IPS DF 6.9 (cell line): ENCODE data around the gene MSLN.
"Not testable (repeated sequence)": the region's sequence is repeated elsewhere in the genome, so short reads cannot be mapped to it uniquely, and the experiment has no call there.

ENCODE experiments used
- DNase-seq: peaks from one replicate; pipeline ENCODE4 v3.0.0-alpha.2; 2013; ENCODE audit warnings: low read depth, low spot score
- H3K27ac ChIP-seq: one replicate; pipeline ENCODE4 v1.5.1; 2013; ENCODE audit warnings: low read length, control low read depth
- H3K27me3 ChIP-seq: 2 replicates; pipeline ENCODE4 v1.6.1; 2013; ENCODE audit warnings: mild to moderate bottlenecking, low read length; ENCODE audit not compliant: control insufficient read depth, insufficient read depth
- H3K36me3 ChIP-seq: 2 replicates; pipeline ENCODE4 v1.6.1; 2013; ENCODE audit warnings: low read length; ENCODE audit not compliant: control insufficient read depth, insufficient read depth
- H3K4me1 ChIP-seq: 2 replicates; pipeline ENCODE4 v1.6.1; 2013; ENCODE audit warnings: low read length; ENCODE audit not compliant: control insufficient read depth, insufficient read depth
- H3K4me3 ChIP-seq: 2 replicates; pipeline ENCODE4 v1.5.1; 2013; ENCODE audit warnings: mild to moderate bottlenecking, low read length
- H3K9me3 ChIP-seq: 2 replicates; pipeline ENCODE4 v1.6.1; 2013; ENCODE audit warnings: low read length, inconsistent platforms; ENCODE audit not compliant: control insufficient read depth, insufficient read depth
- WGBS: extraction: QIAGEN DNeasy Blood & Tissue Kit; methylation state at CpG from one replicate; pipeline ENCODE4 v1.1.7; 2013; ENCODE audit warnings: mixed read lengths, missing lambda C conversion rate; ENCODE audit not compliant: insufficient read length, insufficient coverage; 5-methylcytosine and 5-hydroxymethylcytosine counted together

Gene MSLN

GRCh38 chr16:747978-748746 lies 12.4 kb upstream of the MSLN start:
- Histone ChIP-seq H3K27me3 (no peaks in the 10 kb centered on the region), H3K4me3 (no peak overlapping the region), H3K4me1 (peaks cover 3% of the 10 kb centered on the region), H3K27ac (no peak overlapping the region), H3K36me3 (no peaks in the 10 kb centered on the region; the same call in 1 of the 2 replicates), H3K9me3 (no peaks in the 10 kb centered on the region)
- WGBS: no CpG with 5 or more reads among the region's 39 CpGs
- no peak for DNase-seq

DNA sequence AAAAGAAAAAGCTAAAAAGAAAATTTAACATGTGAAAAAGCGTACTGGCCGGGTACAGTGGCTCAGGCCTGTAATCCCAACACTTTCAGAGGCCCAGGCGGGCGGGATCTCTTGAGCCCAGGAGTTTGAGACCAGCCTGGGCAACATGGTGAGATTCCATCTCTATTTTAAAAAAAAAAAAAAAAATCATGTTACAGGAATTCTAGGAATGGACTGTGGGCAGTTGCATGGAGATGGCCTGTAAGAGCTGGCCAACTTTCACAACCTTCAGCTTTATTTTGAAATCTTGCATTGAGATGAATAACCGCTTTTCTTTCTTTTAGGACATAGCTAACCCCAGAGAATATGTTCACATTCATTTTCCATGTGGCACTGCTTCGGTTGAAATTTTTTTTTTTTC lies 11.5 kb upstream of the MSLN start:
- H3K36me3 ChIP-seq: no peaks in the 10 kb centered on the region; the same call in 1 of the 2 replicates
- peaks cover 3% of the 10 kb centered on the region for H3K4me1 ChIP-seq
- no peak overlapping the region for H3K27ac ChIP-seq
- no peaks in the 10 kb centered on the region for H3K27me3 ChIP-seq
- no peak for DNase-seq
- no peaks in the 10 kb centered on the region for H3K9me3 ChIP-seq
- no peak overlapping the region for H3K4me3 ChIP-seq
- no CpG with 5 or more reads among the region's 6 CpGs for WGBS

DNA sequence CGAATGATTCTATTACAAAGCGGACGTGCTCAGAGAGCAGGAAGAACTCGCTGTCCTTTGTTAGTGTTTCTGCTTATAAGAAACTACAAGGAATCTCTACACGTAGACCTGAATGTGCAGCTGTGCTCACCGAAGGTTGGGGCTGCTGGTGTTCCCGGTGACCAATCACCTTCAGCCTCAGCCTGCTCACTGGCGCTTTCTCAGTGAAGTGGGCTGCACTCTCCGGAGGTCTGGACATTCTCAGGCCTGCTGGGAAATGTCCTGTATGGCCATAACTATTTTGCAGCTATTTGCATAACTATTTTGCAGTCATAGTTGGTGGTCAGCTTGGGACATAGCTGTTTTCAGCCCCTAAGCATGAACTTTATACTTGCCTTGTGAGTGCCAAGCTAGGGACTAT lies 10.0 kb upstream of the MSLN start:
- H3K4me1 ChIP-seq: peaks cover 3% of the 10 kb centered on the region
- no peak overlapping the region for H3K4me3 ChIP-seq
- no peak for DNase-seq
- no CpG with 5 or more reads among the region's 9 CpGs for WGBS
- no peak overlapping the region for H3K27ac ChIP-seq
- H3K27me3 ChIP-seq: no peaks in the 10 kb centered on the region
- no peaks in the 10 kb centered on the region for H3K9me3 ChIP-seq
- H3K36me3 ChIP-seq: no peaks in the 10 kb centered on the region; the same call in 1 of the 2 replicates

DNA sequence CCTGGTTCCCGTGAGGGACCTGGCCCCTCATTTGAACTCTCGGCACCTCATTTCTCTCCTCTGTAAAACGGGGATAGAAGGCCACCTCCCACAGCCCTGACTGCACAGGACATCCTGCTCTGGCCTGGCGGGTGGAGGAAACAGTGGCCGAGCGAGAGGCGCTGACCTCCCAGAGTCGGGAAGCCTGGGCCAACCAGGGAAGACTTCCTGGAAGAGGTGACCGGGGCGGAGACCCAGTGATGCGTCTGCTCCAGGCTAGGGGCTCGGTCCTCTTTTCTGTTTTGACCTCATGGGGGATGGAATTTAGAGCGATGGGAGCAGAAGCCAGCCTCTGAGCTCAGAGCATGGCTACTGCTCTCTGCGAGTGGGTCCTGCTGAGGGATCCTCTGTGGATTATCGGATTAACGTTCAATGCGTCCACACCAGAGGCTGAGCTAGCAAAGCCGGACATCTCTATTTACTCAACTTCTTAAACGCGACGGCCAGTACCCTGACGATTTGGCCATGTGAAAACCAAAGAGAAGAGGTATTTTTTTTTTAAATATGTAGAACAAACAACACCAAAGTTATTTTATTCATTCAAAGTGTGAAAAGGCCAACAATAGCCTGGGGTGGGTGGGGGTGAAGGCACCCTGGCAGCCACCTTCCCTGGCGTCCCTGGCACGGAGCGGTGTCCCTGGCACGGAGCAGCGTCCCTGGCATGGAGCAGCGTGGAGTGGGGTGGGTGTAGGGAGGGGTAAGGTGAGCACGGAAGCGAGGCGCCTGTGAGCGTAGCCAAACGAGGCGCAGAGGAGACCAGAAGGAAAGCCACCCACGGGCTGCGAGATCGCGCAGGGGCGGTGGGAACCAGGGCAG lies 9.2 kb upstream of the MSLN start:
- Histone ChIP-seq H3K36me3 (no peaks in the 10 kb centered on the region; the same call in 1 of the 2 replicates), H3K4me1 (peaks cover 3% of the 10 kb centered on the region), H3K4me3 (no peak overlapping the region), H3K27me3 (no peaks in the 10 kb centered on the region), H3K27ac (no peak overlapping the region), H3K9me3 (no peaks in the 10 kb centered on the region)
- DNase-seq: no peak
- WGBS: no CpG with 5 or more reads among the region's 39 CpGs

- H3K4me1 ChIP-seq: peaks cover 3% of the 10 kb centered on the region
- no peak overlapping the region for H3K4me3 ChIP-seq
- no peaks in the 10 kb centered on the region for H3K27me3 ChIP-seq
- H3K36me3 ChIP-seq: no peaks in the 10 kb centered on the region; the same call in 1 of the 2 replicates
- no peak for DNase-seq
- H3K9me3 ChIP-seq: no peaks in the 10 kb centered on the region
- H3K27ac ChIP-seq: no peak overlapping the region
- no CpG with 5 or more reads among the region's 10 CpGs for WGBS
Measured at GRCh38 chr16:752007-752312, 8.6 kb upstream of the MSLN start.

- H3K4me1 ChIP-seq, H3K9me3 ChIP-seq, H3K36me3 ChIP-seq, DNase-seq, H3K27ac ChIP-seq, H3K4me3 ChIP-seq, H3K27me3 ChIP-seq: not testable (repeated sequence)
- no CpG with 5 or more reads among the region's 11 CpGs for WGBS
Measured at GRCh38 chr16:754121-754607, 6.4 kb upstream of the MSLN start.

- no peak for DNase-seq
- Histone ChIP-seq H3K27ac (no peak overlapping the region), H3K4me3 (no peak overlapping the region), H3K36me3 (no peaks in the 10 kb centered on the region; the same call in 1 of the 2 replicates), H3K27me3 (no peaks in the 10 kb centered on the region), H3K9me3 (no peaks in the 10 kb centered on the region), H3K4me1 (peaks cover 3% of the 10 kb centered on the region)
- WGBS: no CpG with 5 or more reads among the region's 11 CpGs
Measured at GRCh38 chr16:754656-755055, 5.9 kb upstream of the MSLN start.

GRCh38 chr16:756428-756827 lies 4.1 kb upstream of the MSLN start:
- H3K36me3 ChIP-seq: no peaks in the 10 kb centered on the region; the same call in 1 of the 2 replicates
- H3K4me1 ChIP-seq: peaks cover 3% of the 10 kb centered on the region
- no peak for DNase-seq
- no CpG with 5 or more reads among the region's 5 CpGs for WGBS
- H3K27ac ChIP-seq: no peak overlapping the region
- H3K4me3 ChIP-seq: no peak overlapping the region
- H3K9me3 ChIP-seq: no peaks in the 10 kb centered on the region
- H3K27me3 ChIP-seq: no peaks in the 10 kb centered on the region

DNA sequence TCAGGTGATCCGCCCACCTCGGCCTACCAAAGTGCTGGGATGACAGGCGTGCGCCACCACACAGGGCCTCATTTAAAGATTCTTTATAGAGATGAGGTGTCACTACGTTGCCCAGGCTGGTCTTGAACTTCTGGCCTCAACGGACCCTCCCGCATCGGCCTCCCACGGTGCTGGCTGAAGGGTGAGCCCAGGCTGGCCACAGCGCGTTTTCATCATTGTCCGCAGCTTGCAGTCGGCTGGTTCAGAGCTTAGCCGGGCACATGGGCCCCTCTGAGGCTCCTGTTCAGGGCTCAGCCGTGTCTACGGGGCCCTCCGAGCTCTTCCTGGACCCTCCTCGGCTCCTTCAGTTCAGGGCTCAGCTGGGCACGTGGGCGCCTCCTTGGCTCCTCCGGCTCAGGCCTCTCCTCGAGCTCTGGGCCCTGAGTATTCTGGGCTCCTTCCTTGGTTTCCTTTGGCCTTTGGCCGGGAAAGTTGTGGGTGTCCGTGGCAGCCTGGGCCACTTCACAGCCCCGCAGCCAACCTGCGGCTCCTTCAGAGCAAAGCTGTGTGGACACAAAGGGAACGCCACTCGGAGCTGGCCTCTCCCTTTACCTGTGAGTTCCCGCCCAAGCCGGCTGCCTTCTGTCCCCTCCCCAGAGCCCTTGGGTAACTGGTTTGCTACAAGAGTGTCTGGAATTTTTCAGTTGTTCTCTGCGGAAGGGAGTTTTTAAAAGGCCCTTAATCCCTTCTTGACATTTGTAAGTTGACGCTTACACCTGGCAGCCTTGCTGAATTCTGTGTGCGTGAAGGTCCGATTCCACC lies 1.2 kb upstream of the MSLN start:
- WGBS: no CpG with 5 or more reads among the region's 34 CpGs
- Histone ChIP-seq H3K27me3 (no peaks in the 10 kb centered on the region), H3K9me3 (no peaks in the 10 kb centered on the region), H3K36me3 (no peaks in the 10 kb centered on the region; the same call in 1 of the 2 replicates), H3K4me3 (no peak overlapping the region), H3K27ac (no peak overlapping the region), H3K4me1 (no peaks in the 10 kb centered on the region; the same call in 1 of the 2 replicates)
- no peak for DNase-seq

DNA sequence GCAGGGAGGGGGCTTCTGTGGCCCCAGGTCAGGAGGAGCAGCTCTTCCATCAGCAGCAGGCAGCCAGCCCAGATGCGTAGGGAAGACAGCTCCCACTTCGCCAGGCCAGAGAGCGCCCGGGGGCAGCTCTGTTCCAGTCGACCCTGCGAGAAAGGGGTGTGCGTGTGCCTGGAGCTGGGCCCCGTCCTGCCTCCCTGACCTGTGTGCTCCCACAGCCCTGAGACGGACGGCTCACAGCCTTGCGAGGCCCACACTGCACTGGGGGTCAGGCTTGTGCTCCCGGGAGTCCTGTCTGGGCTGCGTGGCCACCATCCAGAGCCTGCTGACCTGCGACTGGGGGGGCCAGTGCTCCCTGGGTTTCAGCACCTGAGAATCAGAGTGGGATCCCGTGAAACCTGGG lies 469 bp upstream of the MSLN start:
- Histone ChIP-seq H3K36me3 (no peaks in the 10 kb centered on the region; the same call in 1 of the 2 replicates), H3K27ac (no peak overlapping the region), H3K4me1 (no peaks in the 10 kb centered on the region; the same call in 1 of the 2 replicates), H3K4me3 (no peak overlapping the region), H3K9me3 (no peaks in the 10 kb centered on the region), H3K27me3 (no peaks in the 10 kb centered on the region)
- WGBS: no CpG with 5 or more reads among the region's 15 CpGs
- no peak for DNase-seq
